ENCODE measurements around the gene CCDC116. TPM values are rescaled to one million over a fixed set of nuclear protein-coding genes. Genes with fewer than 3 reads are reported as not detected.
A peak's percentile ranks its signal among the peaks of the same experiment; 100 is the strongest.
"Not testable (repeated sequence)": the region's sequence is repeated elsewhere in the genome, so short reads cannot be mapped to it uniquely, and the experiment has no call there.

Gene CCDC116
- total RNA-seq, 1 donor from 2014 or later, result 0.89 TPM

DNA sequence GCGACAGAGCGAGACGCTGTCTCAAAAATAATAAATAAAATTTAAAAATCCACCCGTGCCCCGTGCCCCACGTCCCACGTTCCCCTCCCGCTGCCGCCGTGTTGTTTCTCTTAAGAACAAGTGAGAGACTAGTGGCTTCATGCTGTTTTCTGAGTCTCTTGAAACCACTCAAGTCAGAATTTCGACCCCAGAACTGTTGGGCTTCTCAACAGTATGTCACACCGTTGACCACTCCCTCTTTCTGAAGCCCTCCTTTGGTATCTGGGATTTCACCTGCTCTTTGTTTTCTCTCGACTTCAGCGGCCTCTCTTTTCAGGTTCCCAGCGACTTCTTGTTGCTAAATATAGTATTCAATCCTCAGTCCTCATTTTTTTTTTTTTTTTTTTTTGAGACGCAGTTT lies 34.2 kb downstream of the CCDC116 start:
- intact Hi-C loops (cut with DNase I), result no loop called here
- ATAC-seq (no peak), DNase-seq (ENCODE audit: low spot score) (no peak)

- intact Hi-C loops (cut with DNase I), result no loop called here
- no peak for ATAC-seq
- DNase-seq (ENCODE audit: low spot score), result no peak
Measured at GRCh38 chr22:21669026-21669425, 36.5 kb downstream of the CCDC116 start.

DNA sequence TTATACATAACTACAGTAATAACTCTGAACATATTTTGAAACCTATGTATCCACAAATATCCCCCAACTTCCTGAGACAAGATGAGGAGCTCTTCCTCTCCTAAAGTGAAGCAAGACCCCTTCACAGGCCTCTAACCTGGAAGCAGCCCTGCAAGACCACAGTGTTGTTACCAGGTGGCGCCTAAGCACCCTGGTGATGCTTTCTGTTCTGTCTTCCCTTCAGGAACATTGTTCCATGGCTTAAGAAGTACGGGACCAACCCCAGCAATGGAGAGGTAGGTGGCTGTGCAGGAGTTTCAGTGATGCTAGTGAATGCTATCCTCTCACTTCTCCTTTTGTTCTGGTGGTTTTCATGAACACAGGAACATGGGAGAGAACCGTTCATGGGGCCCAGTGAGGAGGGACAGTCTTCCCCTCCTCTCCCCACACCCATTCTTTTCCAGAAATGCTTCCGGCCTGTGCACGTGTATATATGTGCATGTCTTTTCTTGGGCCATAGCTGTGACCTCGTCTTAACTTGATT lies 39.6 kb downstream of the CCDC116 start:
- intact Hi-C loops (cut with DNase I), result no loop called here
- DNase-seq (ENCODE audit: low spot score) (no peak), ATAC-seq (no peak)

DNA sequence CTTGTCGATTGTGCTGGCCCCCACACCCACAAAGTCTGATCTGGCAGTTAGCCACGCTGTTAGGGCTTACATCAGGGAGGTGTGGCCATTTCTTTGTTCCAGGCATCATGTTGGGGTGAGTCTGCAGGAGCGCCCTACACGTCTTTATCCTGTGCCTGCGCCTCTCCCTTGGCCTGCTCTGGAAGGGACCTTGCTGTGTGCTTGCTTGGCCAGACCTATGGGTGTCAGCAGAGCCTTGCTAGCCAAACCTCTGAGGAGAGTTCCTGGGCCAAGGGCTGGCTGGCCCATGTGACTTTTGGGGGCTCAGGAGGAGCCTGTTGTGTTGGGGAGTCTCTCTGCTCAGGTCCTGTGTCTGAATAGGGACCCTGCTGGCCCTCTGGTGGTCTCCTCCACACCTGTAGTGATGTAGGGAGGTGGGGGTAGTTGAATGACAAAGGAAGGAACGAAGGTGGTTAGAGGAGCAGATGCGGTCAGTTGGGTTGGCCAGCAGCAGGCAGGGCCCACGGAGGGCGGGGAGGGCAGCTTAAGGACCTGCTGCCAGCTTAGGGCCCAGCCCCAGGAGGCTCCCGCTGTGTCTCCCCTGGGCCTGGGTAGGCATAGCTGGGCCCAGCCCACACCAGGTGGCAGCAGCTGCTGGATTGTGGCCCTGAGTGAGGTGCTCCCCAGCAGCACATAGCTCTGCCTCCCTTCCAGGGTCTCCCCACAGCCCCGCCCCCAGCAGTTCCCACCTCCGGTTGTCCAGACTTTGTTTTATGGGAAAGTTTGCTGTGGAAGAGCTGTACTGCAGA lies 41.2 kb downstream of the CCDC116 start:
- intact Hi-C loops (cut with DNase I), result no loop called here
- no peak for DNase-seq (ENCODE audit: low spot score)
- ATAC-seq, result no peak

DNA sequence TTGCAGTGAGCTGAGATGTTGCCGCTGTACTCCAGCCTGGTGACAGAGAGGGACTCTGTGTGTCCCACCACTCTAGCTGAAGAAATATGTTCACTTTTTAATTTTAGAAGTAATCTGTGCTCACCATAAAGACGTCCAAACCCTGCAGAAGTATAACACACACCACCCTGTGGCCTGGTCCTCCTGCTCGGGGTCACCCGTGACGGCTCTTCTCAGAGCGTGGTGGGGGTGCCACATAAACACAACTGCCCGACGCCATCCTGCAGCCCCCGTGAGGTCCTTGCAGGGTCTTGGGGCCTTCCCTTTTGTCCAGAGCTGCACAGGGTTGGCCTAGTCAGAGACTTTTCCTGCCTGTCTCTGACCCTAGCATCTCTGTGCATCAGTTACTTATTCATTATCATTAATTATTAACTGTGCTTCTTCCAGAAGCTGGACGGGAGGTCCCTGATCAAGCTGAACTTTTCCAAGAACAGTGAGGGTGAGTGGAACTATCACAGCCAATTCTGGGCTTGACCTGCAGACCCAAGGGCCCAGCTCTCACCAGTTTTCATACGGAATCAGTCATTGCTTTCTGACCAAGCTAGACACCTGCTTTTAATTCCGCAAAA lies 42.2 kb downstream of the CCDC116 start:
- DNase-seq (ENCODE audit: low spot score), result no peak
- intact Hi-C loops (cut with DNase I), result no loop called here
- ATAC-seq, result no peak

DNA sequence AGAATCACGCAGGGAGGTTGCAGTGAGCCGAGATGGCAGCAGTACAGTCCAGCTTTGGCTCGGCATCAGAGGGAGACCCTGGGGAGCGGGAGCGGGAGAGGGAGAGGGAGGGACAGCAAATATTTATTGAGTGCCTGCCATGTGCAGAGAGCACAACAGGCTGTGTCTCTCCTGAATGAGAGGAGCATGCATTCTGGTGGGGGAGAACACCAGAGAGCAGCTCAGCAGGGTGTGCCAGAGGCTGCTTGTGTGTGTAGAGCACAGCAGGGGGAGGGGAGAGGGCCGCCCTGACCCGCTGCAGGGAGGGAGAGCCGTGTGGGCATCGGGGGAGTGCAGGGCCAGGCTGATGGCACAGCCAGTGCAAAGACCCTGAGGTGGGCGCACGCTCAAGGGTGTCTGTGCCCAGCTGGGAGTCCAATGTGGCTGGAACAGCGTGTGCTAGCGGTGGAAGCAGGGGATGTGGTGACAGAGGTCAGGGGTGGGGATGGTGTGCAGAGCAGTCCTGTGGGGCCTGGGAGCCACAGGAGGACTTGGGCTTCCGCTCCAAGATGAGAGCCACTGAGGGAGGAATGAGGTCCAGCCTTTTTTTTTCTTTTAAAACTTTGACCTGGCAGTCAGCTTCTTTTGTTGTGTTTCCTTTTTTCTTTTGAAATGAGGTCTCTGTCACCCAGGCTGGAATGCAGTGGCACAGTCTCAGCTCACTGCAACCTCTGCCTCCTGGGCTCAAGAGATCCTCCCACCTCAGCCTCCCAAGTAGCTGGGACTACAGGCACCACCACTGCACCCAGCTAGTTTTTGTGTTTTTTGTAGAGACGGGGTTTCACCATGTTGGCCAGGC lies 45.3 kb downstream of the CCDC116 start:
- ATAC-seq (peak; percentile 62), DNase-seq (ENCODE audit: low spot score) (no peak)
- intact Hi-C loops (cut with DNase I), result no loop called here

GRCh38 chr22:21678842-21679241 lies 46.3 kb downstream of the CCDC116 start:
- ATAC-seq; intact Hi-C loops (cut with DNase I); DNase-seq (ENCODE audit: low spot score): not testable (repeated sequence)

- intact Hi-C loops (cut with DNase I), result no loop called here
- DNase-seq (ENCODE audit: low spot score), result no peak
- ATAC-seq, result no peak
Measured at GRCh38 chr22:21679383-21679782, 46.8 kb downstream of the CCDC116 start.

DNA sequence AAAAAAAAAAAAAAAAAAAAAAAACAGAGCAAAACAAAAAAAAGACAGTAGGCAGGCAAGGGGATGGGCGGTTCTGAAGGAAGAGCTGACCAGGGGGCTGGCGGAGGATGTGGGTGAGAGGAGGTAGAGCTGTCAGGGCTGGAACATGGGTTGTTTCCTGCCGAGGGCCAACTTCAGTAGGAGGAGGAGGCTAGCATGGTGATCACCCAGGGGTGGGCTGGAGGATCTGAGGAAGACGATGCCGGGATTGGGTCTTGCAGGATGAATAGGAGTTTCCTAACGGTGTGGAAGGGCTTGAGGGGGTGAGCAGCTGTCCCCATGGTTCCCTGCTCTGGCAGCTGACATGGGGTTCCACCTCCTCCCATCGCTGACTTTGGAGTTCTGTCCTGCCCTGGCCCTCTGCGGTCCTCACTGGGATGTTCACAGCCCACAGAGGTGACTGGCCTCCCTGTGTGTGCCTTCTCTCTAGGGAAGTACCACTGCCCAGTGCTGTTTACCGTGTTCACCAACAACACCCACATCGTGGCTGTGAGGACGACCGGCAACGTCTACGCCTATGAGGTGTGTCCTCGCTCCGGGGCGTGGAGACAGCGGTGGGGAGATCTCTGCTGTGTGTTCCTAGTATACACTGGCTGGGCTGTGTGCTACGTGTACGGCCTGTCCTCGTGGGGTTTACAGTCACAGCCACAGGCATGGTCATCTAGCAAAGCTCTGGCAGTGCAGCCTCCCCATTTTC lies 48.4 kb downstream of the CCDC116 start:
- DNase-seq (ENCODE audit: low spot score) (no peak), ATAC-seq (no peak)
- intact Hi-C loops (cut with DNase I), result no loop called here

- intact Hi-C loops (cut with DNase I), result no loop called here
- no peak for DNase-seq (ENCODE audit: low spot score)
- no peak for ATAC-seq
Measured at GRCh38 chr22:21681566-21682370, 49.2 kb downstream of the CCDC116 start.

GRCh38 chr22:21682385-21683175 lies 50.0 kb downstream of the CCDC116 start:
- DNase-seq (ENCODE audit: low spot score) (no peak), ATAC-seq (no peak)
- intact Hi-C loops (cut with DNase I), result no loop called here

GRCh38 chr22:21683401-21683811 lies 50.8 kb downstream of the CCDC116 start:
- intact Hi-C loops (cut with DNase I), result no loop called here
- no peak for ATAC-seq
- no peak for DNase-seq (ENCODE audit: low spot score)

- DNase-seq (ENCODE audit: low spot score), result no peak
- intact Hi-C loops (cut with DNase I), result no loop called here
- no peak for ATAC-seq
Measured at GRCh38 chr22:21684492-21685163, 52.1 kb downstream of the CCDC116 start.

- ATAC-seq (no peak), DNase-seq (ENCODE audit: low spot score) (no peak)
- intact Hi-C loops (cut with DNase I), result no loop called here
Measured at GRCh38 chr22:21685164-21685513, 52.6 kb downstream of the CCDC116 start.

DNA sequence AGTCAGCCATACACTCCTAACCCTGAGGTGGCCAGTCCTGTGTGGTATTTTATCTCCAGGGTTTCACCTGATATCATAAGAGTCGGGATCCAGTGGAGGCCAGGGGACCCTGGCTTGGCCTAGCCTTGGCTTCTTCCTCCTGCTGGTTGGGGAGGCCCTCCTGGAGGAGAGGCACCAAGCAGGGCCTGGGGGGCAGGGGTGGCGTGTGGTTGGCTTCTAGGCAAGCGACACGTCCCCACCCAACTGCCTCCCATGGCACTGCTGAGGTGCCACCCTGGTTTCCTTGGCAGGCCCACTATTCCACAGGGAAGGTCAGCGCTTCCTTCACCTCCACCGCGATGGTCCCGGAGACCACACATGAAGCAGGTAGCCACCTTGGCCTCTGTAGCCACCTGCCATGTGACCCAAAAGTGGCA lies 53.6 kb downstream of the CCDC116 start:
- ATAC-seq, result no peak
- DNase-seq (ENCODE audit: low spot score), result no peak
- intact Hi-C loops (cut with DNase I), result no loop called here

Measured in sciatic nerve (tissue), 2 donors.